Lower leg skin (tissue), 3 donors: Measurements from ENCODE around the gene PNLIPRP2.

ENCODE experiments used
- POLR2A ChIP-seq, 2 donors: fragments of 450-650 bp; IDR thresholded peaks; one replicate each; pipeline ENCODE4 v1.6.1; 2016 to 2017; ENCODE audit warnings: antibody characterized with exemption in 2 of 2, mild to moderate bottlenecking in 1 of 2, moderate library complexity in 1 of 2
- TF ChIP-seq, protein P1 (sequence below), 3 donors: fragments of 450-650 bp; IDR thresholded peaks; one replicate each; pipeline ENCODE4 v1.5.1; 2016; ENCODE audit warnings: antibody characterized with exemption in 3 of 3, mild to moderate bottlenecking in 3 of 3, moderate library complexity in 2 of 3

DNA sequence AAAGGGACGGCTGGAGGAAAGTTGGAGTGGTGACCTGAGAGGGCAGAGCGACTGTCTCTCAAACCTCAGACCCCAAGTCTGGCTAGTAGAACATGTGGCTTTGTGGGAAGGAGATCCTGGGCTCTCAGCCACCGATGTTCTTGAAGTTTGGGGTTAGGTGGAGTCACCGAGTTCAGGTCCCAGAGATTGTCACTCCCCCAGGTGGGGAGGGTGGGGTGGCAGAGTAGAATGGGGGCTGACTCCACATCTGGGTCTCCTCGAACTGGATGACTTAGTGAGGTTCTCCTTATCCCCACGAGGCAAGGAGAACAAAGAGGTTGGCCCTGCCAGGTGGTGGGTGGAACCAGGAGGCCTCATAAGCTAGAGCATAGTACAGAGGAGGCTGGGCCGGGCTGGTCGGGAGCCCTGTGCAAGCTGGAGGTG is 14.7 kb upstream of the PNLIPRP2 start:
- no peak for TF ChIP-seq POLR2A (IDR thresholded peaks at IDR 0.05)
- TF ChIP-seq, protein P1, sequence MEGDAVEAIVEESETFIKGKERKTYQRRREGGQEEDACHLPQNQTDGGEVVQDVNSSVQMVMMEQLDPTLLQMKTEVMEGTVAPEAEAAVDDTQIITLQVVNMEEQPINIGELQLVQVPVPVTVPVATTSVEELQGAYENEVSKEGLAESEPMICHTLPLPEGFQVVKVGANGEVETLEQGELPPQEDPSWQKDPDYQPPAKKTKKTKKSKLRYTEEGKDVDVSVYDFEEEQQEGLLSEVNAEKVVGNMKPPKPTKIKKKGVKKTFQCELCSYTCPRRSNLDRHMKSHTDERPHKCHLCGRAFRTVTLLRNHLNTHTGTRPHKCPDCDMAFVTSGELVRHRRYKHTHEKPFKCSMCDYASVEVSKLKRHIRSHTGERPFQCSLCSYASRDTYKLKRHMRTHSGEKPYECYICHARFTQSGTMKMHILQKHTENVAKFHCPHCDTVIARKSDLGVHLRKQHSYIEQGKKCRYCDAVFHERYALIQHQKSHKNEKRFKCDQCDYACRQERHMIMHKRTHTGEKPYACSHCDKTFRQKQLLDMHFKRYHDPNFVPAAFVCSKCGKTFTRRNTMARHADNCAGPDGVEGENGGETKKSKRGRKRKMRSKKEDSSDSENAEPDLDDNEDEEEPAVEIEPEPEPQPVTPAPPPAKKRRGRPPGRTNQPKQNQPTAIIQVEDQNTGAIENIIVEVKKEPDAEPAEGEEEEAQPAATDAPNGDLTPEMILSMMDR (IDR thresholded peaks at IDR 0.05) = no peak
